Muscle of arm (tissue), 14 donors: ENCODE measurements around the gene KRTAP4-16. TPM values are rescaled to one million over a fixed set of nuclear protein-coding genes. Genes with fewer than 3 reads are reported as not detected.
"Not testable (repeated sequence)": the region's sequence is repeated elsewhere in the genome, so short reads cannot be mapped to it uniquely, and the experiment has no call there.

Source experiments
- DNase-seq: peaks from one replicate; pipeline ENCODE4 v3.0.0-alpha.2; 2013
- long read RNA-seq, 11 donors: transcript quantifications; one replicate each; lab custom pipeline, GENCODE V29; 2026
- polyA plus RNA-seq, 12 donors: library from polyadenylated mRNA; unstranded; fragments of 120-200 nt; gene quantifications; one replicate each; pipeline ENCODE4 v1.2.1, GENCODE V29; 2013; ENCODE audit not compliant: insufficient read length in 12 of 12

Gene KRTAP4-16
- not detected for polyA plus RNA-seq
- long read RNA-seq, donor 1 = 0 reads
- long read RNA-seq, donor 2 = 0 reads
- long read RNA-seq, donor 3 = 0 reads
- long read RNA-seq, donor 4 = 0 reads
- long read RNA-seq, donor 5 = 0 reads
- long read RNA-seq, donor 6 = 0 reads
- long read RNA-seq, donor 7 = 0 reads
- long read RNA-seq, donor 8 = 0 reads
- long read RNA-seq, donor 9 = 0 reads
- long read RNA-seq, donor 10 = 0 reads
- long read RNA-seq, donor 11 = 0 reads

DNA sequence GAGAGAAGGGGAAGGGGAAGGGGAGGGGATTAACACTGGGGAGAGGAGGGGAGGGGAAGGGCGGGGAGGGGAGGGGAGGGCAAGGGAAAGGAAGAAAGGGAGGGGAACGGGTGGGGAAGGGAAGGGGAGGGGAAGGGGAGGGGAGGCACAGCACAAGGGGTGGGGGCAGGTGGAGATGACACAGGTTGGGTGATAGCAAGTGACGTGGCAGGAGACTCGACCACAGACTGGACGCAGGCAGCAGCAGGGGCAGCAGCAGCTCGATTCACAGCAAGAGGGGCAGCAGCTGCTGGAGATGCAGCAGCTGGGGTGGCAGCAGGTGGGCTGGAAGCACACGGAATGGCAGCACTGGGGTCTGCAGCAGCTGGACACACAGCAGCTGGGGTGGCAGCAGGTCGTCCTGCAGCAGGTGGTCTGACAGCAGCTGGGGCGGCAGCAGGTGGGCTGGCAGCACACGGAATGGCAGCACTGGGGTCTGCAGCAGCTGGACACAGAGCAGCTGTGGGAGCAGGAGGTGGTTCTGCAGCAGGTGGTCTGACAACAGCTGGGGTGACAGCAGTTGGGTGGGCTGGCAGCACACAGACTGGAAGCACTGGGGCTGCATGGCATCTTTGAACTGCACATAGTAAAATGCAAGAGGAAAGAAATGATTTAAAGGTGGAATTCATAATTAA is at the start of gene KRTAP4-16:
KRTAP4-16 (minus strand) TSS at position 624 of the 674 bp plus-strand sequence; CDS start at position 624, 0 bp downstream.
- DNase-seq = no peak

DNA sequence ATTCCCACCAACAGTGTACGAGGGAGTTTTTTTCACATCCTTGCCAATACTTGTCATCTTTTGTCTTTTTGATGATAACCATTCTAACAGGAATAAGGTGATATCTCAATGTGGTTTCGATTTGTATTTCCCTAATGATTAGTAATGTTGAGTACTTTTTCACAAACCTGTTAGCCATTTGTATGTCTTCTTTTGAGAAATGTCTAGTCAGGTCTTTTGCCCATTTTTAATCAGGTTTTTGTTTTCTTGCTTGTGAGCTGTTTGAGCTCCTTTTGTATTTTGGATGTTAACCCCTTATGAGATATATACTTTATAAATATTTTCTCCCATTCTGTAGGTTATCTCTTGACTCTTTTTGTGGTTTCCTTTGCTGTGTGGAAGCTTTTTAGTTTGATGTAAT is 49.5 kb upstream of the KRTAP4-16 start:
- no peak for DNase-seq

DNA sequence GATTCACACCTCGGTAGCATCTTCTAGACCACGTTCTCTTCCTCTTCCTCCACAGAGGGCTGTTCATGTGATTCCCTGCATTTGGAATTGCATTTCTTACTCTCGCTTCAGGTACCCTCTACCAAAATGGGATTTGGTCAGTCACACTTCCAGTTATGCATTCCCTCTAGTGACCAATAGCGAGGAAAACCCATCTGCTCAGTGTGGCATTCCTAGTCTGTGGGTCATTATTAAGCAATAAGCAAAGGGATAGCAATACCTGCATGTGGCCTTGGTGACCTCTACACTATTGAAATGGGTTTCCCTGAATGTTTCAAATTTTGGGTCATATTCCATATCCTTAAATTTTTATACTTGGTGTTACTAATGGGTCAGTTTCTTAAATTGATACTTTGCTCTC is 48.0 kb upstream of the KRTAP4-16 start:
- DNase-seq = no peak

DNA sequence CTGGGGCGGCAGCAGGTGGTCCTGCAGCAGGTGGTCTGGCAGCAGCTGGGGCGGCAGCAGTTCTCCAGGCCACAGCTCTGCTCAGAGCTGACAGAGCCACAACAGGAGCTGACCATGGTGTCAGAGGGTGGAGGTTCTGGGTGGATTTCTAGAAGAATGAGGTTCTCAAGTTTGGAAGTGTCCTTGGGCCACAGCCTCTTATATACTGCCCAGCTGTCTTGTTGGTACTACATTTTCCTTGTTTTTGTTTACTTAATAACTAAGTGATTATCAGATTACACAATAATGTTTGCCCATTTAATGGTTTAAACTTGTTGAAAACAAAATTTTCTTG is 47.6 kb upstream of the KRTAP4-16 start, which contains the start of gene KRTAP4-5:
KRTAP4-5 (minus strand) TSS at position 174 of the 334 bp plus-strand sequence; CDS start at position 116, 58 bp downstream.
- no peak for DNase-seq

DNA sequence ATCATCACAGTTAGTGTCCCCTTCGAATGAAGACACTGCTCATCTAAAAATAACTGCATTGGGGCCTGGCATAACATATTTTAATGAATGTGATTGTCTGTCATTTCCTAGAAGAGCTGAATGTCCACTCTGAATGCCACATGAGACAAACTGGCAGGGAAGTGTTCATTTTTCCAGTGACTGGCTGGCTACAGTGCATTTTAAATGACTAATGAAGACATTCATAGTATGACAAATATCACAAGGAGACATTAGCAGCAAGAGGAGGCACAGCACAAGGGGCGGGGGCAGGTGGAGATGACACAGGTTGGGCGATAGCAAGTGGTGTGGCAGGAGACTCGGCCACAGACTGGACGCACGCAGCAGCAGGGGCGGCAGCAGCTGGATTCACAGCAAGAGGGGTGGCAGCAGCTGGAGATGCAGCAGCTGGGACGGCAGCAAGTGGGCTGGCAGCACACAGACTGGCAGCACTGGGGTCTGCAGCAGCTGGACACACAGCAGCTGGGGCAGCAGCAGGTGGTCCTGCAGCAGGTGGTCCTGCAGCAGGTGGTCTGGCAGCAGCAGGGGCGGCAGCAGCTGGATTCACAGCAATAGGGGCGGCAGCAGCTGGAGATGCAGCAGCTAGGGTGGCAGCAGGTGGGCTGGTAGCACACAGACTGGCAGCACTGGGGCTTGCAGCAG is 47.1 kb upstream of the KRTAP4-16 start:
- DNase-seq = not testable (repeated sequence)

DNA sequence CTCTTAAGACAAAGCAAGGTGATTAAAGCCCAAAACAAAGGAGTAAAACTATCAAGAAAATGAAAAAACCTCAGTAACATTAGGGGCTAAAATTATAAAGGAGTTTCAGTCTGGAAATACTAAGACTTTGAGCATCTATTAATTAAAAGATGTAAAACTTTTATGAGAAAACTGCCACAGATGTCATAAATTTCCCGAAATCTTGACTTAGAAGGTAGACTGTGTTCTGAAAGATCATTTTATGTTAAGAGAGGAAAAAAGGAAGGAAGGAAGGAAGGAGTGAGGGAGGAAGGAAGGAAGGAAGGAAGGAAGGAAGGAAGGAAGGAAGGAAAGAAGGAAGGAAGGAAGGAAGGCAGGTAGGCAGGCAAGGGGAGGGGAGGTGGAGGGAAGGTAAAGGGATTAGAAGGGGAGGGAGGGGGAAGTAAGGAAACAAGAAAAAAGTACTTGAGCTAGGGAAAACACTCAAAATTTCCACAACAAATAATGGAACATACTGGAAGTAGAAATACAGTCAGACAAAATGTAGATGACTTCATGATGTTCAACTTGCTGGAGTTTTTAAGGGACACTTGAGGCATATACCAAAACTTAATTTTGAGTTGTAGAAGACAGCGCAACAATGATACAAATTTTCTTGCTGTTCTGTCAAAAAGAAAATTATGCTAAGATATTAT is 45.7 kb upstream of the KRTAP4-16 start:
- no peak for DNase-seq

DNA sequence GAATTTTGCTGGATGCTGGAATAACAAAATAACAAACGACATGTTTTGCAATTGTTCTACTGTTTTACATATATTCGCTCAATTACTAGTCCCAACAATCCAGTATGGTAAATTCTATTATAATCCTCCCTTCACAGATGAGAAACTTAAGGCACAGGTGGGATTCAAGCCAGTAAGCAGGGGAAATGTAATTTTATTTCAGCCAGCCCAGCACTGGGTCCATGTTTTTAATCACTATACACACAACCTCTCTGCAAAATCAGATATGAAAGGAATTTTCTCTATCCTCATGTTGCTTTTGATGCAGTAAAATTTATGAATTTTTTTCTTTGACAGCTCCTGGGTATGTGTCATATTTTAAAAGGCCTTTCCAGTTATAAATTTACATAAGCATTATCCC is 43.3 kb upstream of the KRTAP4-16 start:
- no peak for DNase-seq

DNA sequence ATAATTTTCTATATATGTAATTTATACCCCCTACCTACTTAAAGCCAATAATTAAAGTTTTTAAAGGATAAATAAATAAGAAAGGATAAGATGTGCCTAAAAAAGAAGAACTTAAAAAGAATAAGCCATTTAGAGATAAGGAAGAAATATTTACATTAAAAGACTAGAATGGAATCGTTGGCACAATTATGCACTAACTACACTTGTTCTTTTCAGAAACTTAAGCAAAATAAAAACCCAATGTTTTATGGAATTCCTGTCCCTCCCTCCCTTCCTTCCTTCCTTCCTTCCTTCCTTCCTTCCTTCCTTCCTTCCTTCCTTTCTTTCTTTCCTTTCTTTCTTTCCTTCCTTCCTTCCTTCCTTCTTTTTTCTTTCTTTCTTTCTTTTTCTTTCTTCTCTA is 42.8 kb upstream of the KRTAP4-16 start:
- DNase-seq = no peak

DNA sequence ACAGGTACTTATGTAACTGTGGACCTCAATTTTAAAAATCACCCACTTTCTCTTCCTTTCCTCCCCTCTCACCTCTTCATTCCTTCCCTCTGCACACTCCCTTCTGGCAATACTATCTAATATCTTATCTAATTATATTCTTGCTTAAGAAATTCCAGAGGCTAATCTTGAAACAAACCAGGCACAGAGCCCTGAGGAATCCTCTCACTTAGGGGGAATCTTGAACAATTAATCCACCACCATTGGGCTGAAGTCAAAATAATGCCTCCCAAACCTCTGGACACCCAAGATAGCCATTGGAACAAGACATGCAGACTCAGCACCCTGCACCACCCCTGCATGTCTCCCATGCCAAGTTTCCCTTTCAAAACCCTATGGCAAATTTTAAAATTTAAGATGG is 39.4 kb upstream of the KRTAP4-16 start:
- no peak for DNase-seq

DNA sequence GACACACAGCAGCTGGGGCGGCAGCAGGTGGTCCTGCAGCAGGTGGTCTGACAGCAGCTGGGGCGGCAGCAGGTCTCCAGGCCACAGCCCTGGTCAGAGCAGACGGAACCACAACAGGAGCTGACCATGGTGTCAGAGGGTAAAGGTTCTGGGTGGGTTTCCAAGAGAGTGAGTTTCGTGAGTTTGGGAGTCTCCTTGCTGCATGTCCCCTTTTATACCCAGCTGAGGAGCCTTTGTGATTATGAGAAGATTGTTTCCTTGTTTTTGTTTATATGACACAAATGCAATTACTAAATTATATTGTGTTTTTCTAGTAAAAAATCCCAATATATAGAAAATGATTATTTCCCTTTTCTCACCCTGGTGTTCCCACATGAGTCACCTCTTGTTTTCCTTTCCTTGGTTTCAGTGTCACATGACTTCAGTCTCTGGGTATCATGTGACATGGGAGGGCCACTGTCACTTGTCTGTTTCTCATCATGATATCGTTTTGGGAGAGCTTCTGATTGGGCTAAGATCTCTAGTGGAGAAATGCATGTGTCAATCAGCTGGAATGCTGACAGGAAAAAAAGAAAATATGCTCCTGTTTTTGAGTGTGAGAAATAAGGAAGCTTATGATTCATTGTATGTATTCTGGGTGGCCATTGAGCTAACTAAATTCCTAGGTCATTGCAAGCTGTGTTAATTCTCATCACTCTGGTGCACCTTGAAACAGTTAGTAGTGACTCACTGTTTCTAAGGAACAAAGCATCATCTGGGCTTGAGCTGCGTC is 38.5 kb upstream of the KRTAP4-16 start, which contains the start of gene KRTAP4-6:
KRTAP4-6 (minus strand) TSS at position 185 of the 772 bp plus-strand sequence; CDS start at position 128, 57 bp downstream.
- no peak for DNase-seq

DNA sequence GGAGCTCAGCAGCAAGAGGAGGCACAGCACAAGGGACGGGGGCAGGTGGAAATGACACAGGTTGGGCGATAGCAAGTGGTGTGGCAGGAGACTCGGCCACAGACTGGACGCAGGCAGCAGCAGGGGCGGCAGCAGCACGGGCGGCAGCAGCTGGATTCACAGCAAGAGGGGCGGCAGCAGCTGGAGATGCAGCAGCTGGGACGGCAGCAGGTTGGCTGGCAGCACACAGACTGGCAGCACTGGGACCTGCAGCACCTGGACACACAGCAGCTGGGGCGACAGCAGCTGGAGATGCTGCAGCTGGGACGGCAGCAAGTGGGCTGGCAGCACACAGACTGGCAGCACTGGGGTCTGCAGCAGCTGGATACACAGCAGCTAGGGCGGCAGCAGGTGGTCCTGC is 37.9 kb upstream of the KRTAP4-16 start:
- not testable (repeated sequence) for DNase-seq

DNA sequence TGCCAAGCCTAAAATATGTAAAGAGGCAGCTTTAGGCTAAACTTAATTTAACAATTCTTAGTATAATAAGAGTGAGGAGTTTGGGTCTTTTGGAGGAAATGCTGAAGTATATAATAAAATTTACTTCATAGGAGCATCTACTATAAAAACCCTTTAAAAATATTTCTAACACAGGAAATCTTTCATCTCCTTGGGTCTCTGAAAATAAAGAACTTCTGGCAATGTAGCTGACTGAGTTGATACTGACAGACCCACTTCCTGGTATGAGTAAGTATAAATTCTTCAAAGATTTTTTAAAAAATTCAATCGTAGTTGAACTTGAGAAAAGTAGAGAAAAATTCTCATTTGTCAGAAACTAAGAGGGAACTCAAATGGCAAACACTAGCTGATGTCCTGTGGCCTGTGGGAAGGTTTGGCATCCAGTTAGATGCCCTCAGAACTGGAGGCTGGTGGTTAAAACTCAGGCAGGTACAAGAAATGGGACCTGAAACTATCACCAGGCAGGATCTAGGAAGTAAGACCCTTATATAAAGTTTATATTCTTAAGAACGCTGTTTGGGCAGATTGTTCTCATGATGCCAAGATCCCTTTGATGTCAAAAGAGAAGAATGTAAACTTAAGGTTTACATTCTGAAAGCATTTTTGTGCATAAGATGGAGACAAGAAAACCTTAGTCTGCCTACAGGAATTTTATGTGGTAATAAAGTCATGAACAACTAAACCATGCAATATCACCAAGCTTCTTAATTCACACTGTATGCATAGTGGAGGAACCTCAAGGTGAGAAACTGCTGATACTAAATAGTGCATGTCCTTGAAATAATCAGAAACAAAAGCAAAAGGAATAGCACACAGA is 32.1 kb upstream of the KRTAP4-16 start:
- DNase-seq = no peak

DNA sequence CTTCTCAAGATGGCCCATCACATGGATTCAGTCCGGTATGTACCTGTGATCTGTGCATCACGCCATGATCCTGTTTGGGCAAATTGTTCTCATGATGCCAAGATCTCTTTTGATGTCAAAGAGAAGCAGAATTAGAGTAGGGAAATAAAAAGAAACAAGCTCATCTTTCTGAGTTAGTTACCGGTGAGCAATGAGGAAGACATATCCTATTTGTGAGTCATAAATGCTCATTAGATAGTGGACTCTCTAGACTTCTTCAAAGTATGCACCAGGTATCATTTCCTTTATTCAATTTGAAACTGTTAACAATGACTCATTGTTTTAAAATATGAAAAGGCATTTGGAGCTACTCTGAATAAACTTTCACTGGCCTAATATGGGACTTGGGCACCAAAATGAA is 30.0 kb upstream of the KRTAP4-16 start:
- DNase-seq = no peak

DNA sequence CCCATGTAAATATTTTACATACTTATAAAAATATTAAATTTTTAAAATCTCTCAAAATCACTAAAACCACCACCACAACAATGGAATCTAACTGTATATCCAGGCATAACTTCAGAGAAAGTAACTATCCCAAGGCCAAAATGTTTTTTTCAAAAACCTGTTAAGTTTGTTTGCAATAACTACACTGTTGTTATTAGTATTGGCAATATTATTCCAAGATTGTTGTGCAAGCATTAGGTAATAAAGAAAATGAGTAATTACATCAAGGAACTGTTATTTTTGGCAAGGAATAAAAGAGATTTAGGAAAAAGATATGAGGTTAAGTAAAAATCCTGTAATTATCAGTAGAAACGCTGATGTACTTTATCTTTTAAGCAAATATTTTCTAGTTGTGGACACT is 25.4 kb upstream of the KRTAP4-16 start:
- no peak for DNase-seq

DNA sequence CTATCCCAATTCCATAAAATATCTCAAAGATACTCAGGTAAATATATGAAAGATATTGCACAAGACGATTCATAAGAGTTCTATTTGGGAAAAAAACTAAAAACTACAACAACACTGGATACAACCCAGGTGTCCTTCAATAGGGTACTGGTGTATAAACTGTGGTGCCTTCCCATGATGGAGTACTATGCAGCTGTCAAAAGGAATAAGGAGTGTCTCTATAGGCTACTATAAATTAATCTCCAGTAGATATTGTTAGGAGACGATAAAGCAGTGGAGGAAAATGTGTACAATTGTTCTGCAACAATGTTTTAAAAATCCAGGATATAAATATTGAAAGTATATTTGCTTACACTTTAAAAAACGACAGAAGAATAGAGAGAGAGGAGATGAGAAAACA is 24.4 kb upstream of the KRTAP4-16 start:
- DNase-seq = no peak

DNA sequence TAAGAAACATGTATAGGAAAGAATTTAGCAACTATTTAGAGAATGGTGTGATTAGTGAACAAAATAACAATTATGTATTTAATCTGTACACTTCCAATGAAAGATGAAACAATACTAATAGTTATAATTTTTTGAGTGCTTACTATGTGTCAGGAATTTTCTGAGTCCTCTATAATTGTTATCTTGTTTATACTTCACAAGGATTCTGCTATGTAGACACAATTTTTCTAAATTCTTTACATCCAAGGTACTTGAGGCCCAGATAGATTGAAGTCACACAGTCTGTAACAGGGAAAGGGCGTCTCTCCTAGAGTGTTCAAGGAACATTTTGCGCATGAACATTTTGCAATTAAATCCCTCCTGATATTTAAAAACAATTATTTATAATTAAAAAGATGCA is 23.1 kb upstream of the KRTAP4-16 start:
- no peak for DNase-seq

DNA sequence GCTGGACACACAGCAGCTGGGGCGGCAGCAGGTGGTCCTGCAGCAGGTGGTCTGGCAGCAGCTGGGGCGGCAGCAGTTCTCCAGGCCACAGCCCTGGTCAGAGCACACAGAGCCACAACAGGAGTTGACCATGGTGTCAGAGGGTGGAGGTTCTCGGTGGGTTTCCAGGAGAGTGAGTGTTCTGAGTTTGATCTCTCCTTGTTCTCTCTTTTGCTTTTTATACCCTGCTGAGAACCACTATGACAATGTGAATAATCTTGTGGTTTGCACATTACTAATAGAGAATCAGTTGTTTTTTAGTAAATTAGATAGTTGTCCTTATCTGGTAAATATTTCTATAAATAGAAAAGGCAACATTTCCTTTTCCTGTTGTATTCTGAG is 22.0 kb upstream of the KRTAP4-16 start, which contains the start of gene KRTAP4-12:
KRTAP4-12 (minus strand) TSS at position 192 of the 381 bp plus-strand sequence; CDS start at position 132, 60 bp downstream.
- not testable (repeated sequence) for DNase-seq

DNA sequence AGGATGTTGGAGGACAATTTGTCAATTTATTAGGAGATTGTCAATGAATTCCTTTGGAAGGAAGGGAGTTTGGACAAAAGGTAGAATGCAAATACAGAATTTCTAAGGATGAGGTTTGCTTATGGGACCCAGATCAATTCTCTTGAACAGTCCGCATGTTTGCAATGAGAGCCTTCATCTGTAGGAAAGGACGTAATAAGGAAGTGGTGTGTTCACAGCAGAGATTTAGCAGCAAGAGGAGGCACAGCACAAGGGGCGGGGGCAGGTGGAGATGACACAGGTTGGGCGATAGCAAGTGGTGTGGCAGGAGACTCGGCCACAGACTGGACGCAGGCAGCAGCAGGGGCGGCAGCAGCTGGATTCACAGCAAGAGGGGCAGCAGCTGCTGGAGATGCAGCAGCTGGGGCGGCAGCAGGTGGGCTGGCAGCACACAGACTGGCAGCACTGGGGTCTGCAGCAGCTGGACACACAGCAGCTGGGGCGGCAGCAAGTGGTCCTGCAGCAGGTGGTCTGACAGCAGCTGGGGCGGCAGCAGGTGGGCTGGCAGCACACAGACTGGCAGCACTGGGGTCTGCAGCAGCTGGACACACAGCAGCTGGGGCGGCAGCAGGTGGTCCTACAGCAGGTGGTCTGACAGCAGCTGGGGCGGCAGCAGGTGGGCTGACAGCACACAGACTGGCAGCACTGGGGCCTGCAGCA is 21.4 kb upstream of the KRTAP4-16 start:
- not testable (repeated sequence) for DNase-seq

DNA sequence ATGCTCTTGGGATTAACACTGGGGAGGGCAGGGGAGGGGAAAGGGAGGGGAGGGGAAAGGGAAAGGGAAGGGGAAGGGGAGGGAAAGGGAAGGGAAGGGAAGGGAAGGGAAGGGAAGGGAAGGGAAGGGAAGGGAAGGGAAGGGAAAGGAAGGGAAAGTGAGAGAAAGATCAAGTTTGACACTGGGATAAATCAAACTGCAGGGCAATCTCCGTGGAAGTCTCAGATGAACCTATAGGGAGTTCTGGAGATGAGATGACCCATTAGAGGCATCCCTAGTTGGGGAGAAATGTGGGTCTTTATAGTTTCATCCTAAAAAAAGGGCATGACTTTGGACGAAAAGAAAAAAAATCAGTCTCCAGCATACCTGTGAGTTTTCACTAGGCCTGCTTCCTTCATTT is 19.7 kb upstream of the KRTAP4-16 start:
- no peak for DNase-seq
